Kidney (tissue), 14 donors: Measurements from ENCODE around the gene FNBP1. TPM values are rescaled to one million over a fixed set of nuclear protein-coding genes. Genes with fewer than 3 reads are reported as not detected.

ENCODE experiments used
- DNase-seq, 5 donors: peaks; one replicate each; pipeline ENCODE4 v3.0.0-alpha.2; 2013 to 2020
- FAIRE-seq: peaks from 2 replicates; lab custom pipeline; 2012; peaks lifted over from hg19 to GRCh38; lab: Jason Lieb, UNC
- H3K27ac ChIP-seq, 2 donors: one replicate each; pipeline ENCODE4 v1.7.0; 2013; ENCODE audit warnings: low read depth in 2 of 2, low read length in 2 of 2, inconsistent platforms in 1 of 2
- H3K27me3 ChIP-seq: one replicate; pipeline ENCODE4 v1.7.1; 2013; ENCODE audit warnings: low read length, inconsistent platforms; ENCODE audit not compliant: control insufficient read depth, insufficient read depth
- H3K36me3 ChIP-seq, 3 donors: one replicate each; pipeline versions ENCODE4 v1.7.0 to v1.7.1; 2013; ENCODE audit warnings: low read length in 3 of 3, control low read depth in 1 of 3, inconsistent platforms in 1 of 3; ENCODE audit not compliant: insufficient read depth in 3 of 3, control insufficient read depth in 2 of 3
- H3K4me1 ChIP-seq, 3 donors: one replicate each; pipeline versions ENCODE4 v1.7.0 to v1.7.1; 2013; ENCODE audit warnings: low read length in 3 of 3, inconsistent platforms in 1 of 3, low read depth in 1 of 3; ENCODE audit not compliant: control insufficient read depth in 2 of 3, insufficient read depth in 2 of 3
- H3K4me3 ChIP-seq, 3 donors: one replicate each; pipeline versions ENCODE4 v1.7.0 to v1.8.1; 2013; ENCODE audit warnings: low read length in 3 of 3, control low read depth in 1 of 3, inconsistent platforms in 1 of 3
- H3K9ac ChIP-seq, 3 donors: one replicate each; pipeline versions ENCODE4 v1.7.0 to v1.7.1; 2013; ENCODE audit warnings: low read length in 3 of 3, control low read depth in 1 of 3, inconsistent platforms in 1 of 3
- H3K9me3 ChIP-seq, 3 donors: one replicate each; pipeline versions ENCODE4 v1.7.0 to v1.7.1; 2013; ENCODE audit warnings: low read length in 3 of 3, control low read depth in 1 of 3, inconsistent platforms in 1 of 3; ENCODE audit not compliant: control insufficient read depth in 2 of 3, insufficient read depth in 1 of 3
- CTCF ChIP-seq: IDR thresholded peaks from 3 replicates; pipeline ENCODE4 v1.5.1; 2012; ENCODE audit warnings: mild to moderate bottlenecking, moderate library complexity, borderline replicate concordance; ENCODE audit not compliant: insufficient read depth; ENCODE audit errors: extremely low read depth
- intact Hi-C: fragments of 100-400 bp; cut with DNase I; formaldehyde crosslinking; loops from one replicate; pipeline ENCODE4 v1.11.1; 2022
- polyA plus RNA-seq: library from polyadenylated mRNA; stranded (reverse); fragments of 350-450 nt; fragmentation: Illumina TruSeq; extraction: RNeasy Lipid Tissue Mini Kit (QIAGEN cat#74804); gene quantifications from one replicate; pipeline ENCODE4 v1.2.3, GENCODE V29; 2014; ENCODE audit warnings: low read depth, low replicate concordance; ENCODE audit not compliant: insufficient read depth
- total RNA-seq: library from RNA; stranded (reverse); fragmentation: NEBNext Ultra II Directional; extraction: Animal tissue kit (Norgen Biotek cat#: 25700); gene quantifications from one replicate; pipeline ENCODE4 v1.2.1, GENCODE V29; 2021
- donor health status: control.
- donor health status: control.
- donor health status: control.
- donor health status: control.
- donor health status: control.
- donor health status: DM: yes; HTN: yes; CAD: no.
- donor health status: Normal renal cell carcinoma (clear cell type).

FNBP1 gene
- total and polyA plus RNA-seq, 2 donors from 2014 or later: 9.7 to 51.7 TPM

GRCh38 chr9:130026583-130027340 is 16.2 kb downstream of the FNBP1 start:
- DNase-seq: no peak
- TF ChIP-seq CTCF: no peak
- Histone ChIP-seq H3K4me1 (peaks cover 0 to 9% (median 5%) of the 10 kb centered on the region in 3 donors), H3K36me3 (no peaks in the 10 kb centered on the region), H3K9ac (no peak overlapping the region), H3K27me3 (no peaks in the 10 kb centered on the region), H3K27ac (no peak overlapping the region), H3K4me3 (no peak overlapping the region), H3K9me3 (no peaks in the 10 kb centered on the region)
- intact Hi-C loops: no loop called here
- FAIRE-seq: no peak

GRCh38 chr9:130024597-130024994 is 18.4 kb downstream of the FNBP1 start:
- Histone ChIP-seq H3K27me3 (no peaks in the 10 kb centered on the region), H3K27ac (no peak overlapping the region), H3K36me3 (no peaks in the 10 kb centered on the region), H3K9ac (no peak overlapping the region), H3K9me3 (no peaks in the 10 kb centered on the region), H3K4me1 (peaks cover 0 to 15% (median 5%) of the 10 kb centered on the region in 3 donors), H3K4me3 (no peak overlapping the region)
- intact Hi-C loops: no loop called here
- DNase-seq (no peak), FAIRE-seq (no peak)
- TF ChIP-seq CTCF: no peak

GRCh38 chr9:130023994-130024596 is 18.9 kb downstream of the FNBP1 start:
- intact Hi-C loops: no loop called here

More at GRCh38 chr9:130023994-130024596, 18.9 kb downstream of the FNBP1 start:
- DNase-seq: no peak
- FAIRE-seq: no peak
- no peak overlapping the region for H3K4me3 ChIP-seq
- no peaks in the 10 kb centered on the region for H3K27me3 ChIP-seq
- peaks cover 0 to 15% (median 5%) of the 10 kb centered on the region in 3 donors for H3K4me1 ChIP-seq
- TF ChIP-seq CTCF: no peak
- no peaks in the 10 kb centered on the region for H3K9me3 ChIP-seq
- H3K9ac ChIP-seq: no peak overlapping the region
- no peak overlapping the region for H3K27ac ChIP-seq
- no peaks in the 10 kb centered on the region for H3K36me3 ChIP-seq
